Measurements from ENCODE around the gene EID2.

Gene EID2

GRCh38 chr19:39558624-39559117 is 18.7 kb upstream of the EID2 start:
- Histone ChIP-seq H3K18ac (ENCODE audit: low read length) (no peak overlapping the region), H2BK120ac (ENCODE audit: insufficient read depth, low read length, poor library complexity) (no peak overlapping the region), H4K91ac (ENCODE audit: low read depth, low read length) (no peak overlapping the region), H2AFZ (ENCODE audit: insufficient read depth, low read length, poor library complexity) (no peak overlapping the region), H2BK12ac (ENCODE audit: low read length) (no peak overlapping the region), H3K4me1 (ENCODE audit: control insufficient read depth in 1 of 2, insufficient read depth in 2 of 2, low read length in 2 of 2) (peaks cover 8 to 11% of the 10 kb centered on the region in 2 experiments), H3K79me1 (ENCODE audit: low read length) (peaks cover 1% of the 10 kb centered on the region), H4K12ac (ENCODE audit: low read depth, low read length) (no peak overlapping the region), H3K9me3 (ENCODE audit: insufficient read depth, low read depth, low read length) (no peaks in the 10 kb centered on the region), H3K27ac (ENCODE audit: low read depth, low read length) (no peak overlapping the region), H3K4me3 (ENCODE audit: low read depth, low read length) (no peak overlapping the region), H3K14ac (ENCODE audit: low read length) (no peak overlapping the region), H3K27me3 (ENCODE audit: insufficient read depth, low read length) (no peaks in the 10 kb centered on the region), H2BK5ac (ENCODE audit: low read depth, low read length, poor library complexity) (no peak overlapping the region), H2AK5ac (ENCODE audit: low read length) (no peak overlapping the region), H3K79me2 (ENCODE audit: control insufficient read depth, insufficient read depth, low read length, poor library complexity) (no peaks in the 10 kb centered on the region), H4K8ac (ENCODE audit: low read depth, low read length) (no peak overlapping the region), H3K36me3 (ENCODE audit: control insufficient read depth in 1 of 2, insufficient read depth in 2 of 2, low read length in 2 of 2) (no peaks in the 10 kb centered on the region), H3K23ac (ENCODE audit: low read length) (no peak overlapping the region), H3K4me2 (ENCODE audit: low read length) (no peak overlapping the region), H3K9ac (ENCODE audit: low read length) (no peak overlapping the region), H3K4ac (ENCODE audit: low read depth, low read length) (no peak overlapping the region)
- DNase-seq = no peak
- no CpG with 5 or more reads among the region's 6 CpGs for WGBS (ENCODE audit: extremely low coverage, insufficient coverage, insufficient read length)

GRCh38 chr19:39557811-39558623 is 18.1 kb upstream of the EID2 start:
- no peak overlapping the region for H2BK12ac ChIP-seq (ENCODE audit: low read length)
- H3K18ac ChIP-seq (ENCODE audit: low read length) = no peak overlapping the region
- no peak overlapping the region for H3K9ac ChIP-seq (ENCODE audit: low read length)
- H3K4me1 ChIP-seq (ENCODE audit: control insufficient read depth in 1 of 2, insufficient read depth in 2 of 2, low read length in 2 of 2) = peaks cover 1 to 7% of the 10 kb centered on the region in 2 experiments
- DNase-seq = peak in 1 of 2 donors; percentile 24
- H3K9me3 ChIP-seq (ENCODE audit: insufficient read depth, low read depth, low read length) = no peaks in the 10 kb centered on the region
- no peak overlapping the region for H4K8ac ChIP-seq (ENCODE audit: low read depth, low read length)
- no peak overlapping the region for H2AFZ ChIP-seq (ENCODE audit: insufficient read depth, low read length, poor library complexity)
- no peak overlapping the region for H4K12ac ChIP-seq (ENCODE audit: low read depth, low read length)
- no peak overlapping the region for H4K91ac ChIP-seq (ENCODE audit: low read depth, low read length)
- no peaks in the 10 kb centered on the region for H3K79me1 ChIP-seq (ENCODE audit: low read length)
- H3K4ac ChIP-seq (ENCODE audit: low read depth, low read length) = no peak overlapping the region
- H2BK120ac ChIP-seq (ENCODE audit: insufficient read depth, low read length, poor library complexity) = no peak overlapping the region
- no peak overlapping the region for H2AK5ac ChIP-seq (ENCODE audit: low read length)
- H3K14ac ChIP-seq (ENCODE audit: low read length) = no peak overlapping the region
- H3K4me3 ChIP-seq (ENCODE audit: low read depth, low read length) = no peak overlapping the region
- H3K27ac ChIP-seq (ENCODE audit: low read depth, low read length) = no peak overlapping the region
- H3K27me3 ChIP-seq (ENCODE audit: insufficient read depth, low read length) = no peaks in the 10 kb centered on the region
- H3K4me2 ChIP-seq (ENCODE audit: low read length) = no peak overlapping the region
- no peak overlapping the region for H3K23ac ChIP-seq (ENCODE audit: low read length)
- no peaks in the 10 kb centered on the region for H3K36me3 ChIP-seq (ENCODE audit: control insufficient read depth in 1 of 2, insufficient read depth in 2 of 2, low read length in 2 of 2)
- H2BK5ac ChIP-seq (ENCODE audit: low read depth, low read length, poor library complexity) = no peak overlapping the region
- WGBS (ENCODE audit: extremely low coverage, insufficient coverage, insufficient read length) = 100% methylated on average over 2 of the region's 5 CpGs
- H3K79me2 ChIP-seq (ENCODE audit: control insufficient read depth, insufficient read depth, low read length, poor library complexity) = no peaks in the 10 kb centered on the region

GRCh38 chr19:39555883-39556282 is 15.9 kb upstream of the EID2 start:
- H3K23ac ChIP-seq (ENCODE audit: low read length) = no peak overlapping the region
- no peak overlapping the region for H4K12ac ChIP-seq (ENCODE audit: low read depth, low read length)
- no peak overlapping the region for H3K14ac ChIP-seq (ENCODE audit: low read length)
- H3K9me3 ChIP-seq (ENCODE audit: insufficient read depth, low read depth, low read length) = no peaks in the 10 kb centered on the region
- no CpG with 5 or more reads among the region's 1 CpG for WGBS (ENCODE audit: extremely low coverage, insufficient coverage, insufficient read length)
- no peak overlapping the region for H2AK5ac ChIP-seq (ENCODE audit: low read length)
- no peaks in the 10 kb centered on the region for H3K79me1 ChIP-seq (ENCODE audit: low read length)
- DNase-seq = no peak
- no peak overlapping the region for H4K91ac ChIP-seq (ENCODE audit: low read depth, low read length)
- no peaks in the 10 kb centered on the region for H3K79me2 ChIP-seq (ENCODE audit: control insufficient read depth, insufficient read depth, low read length, poor library complexity)
- H2BK12ac ChIP-seq (ENCODE audit: low read length) = no peak overlapping the region
- no peak overlapping the region for H3K27ac ChIP-seq (ENCODE audit: low read depth, low read length)
- H3K4me1 ChIP-seq (ENCODE audit: control insufficient read depth in 1 of 2, insufficient read depth in 2 of 2, low read length in 2 of 2) = peaks cover 0 to 7% of the 10 kb centered on the region in 2 experiments
- H2AFZ ChIP-seq (ENCODE audit: insufficient read depth, low read length, poor library complexity) = no peak overlapping the region
- no peak overlapping the region for H3K4me2 ChIP-seq (ENCODE audit: low read length)
- H3K18ac ChIP-seq (ENCODE audit: low read length) = no peak overlapping the region
- no peak overlapping the region for H2BK120ac ChIP-seq (ENCODE audit: insufficient read depth, low read length, poor library complexity)
- no peak overlapping the region for H4K8ac ChIP-seq (ENCODE audit: low read depth, low read length)
- H3K9ac ChIP-seq (ENCODE audit: low read length) = no peak overlapping the region
- H2BK5ac ChIP-seq (ENCODE audit: low read depth, low read length, poor library complexity) = no peak overlapping the region
- no peaks in the 10 kb centered on the region for H3K36me3 ChIP-seq (ENCODE audit: control insufficient read depth in 1 of 2, insufficient read depth in 2 of 2, low read length in 2 of 2)
- H3K27me3 ChIP-seq (ENCODE audit: insufficient read depth, low read length) = no peaks in the 10 kb centered on the region
- peak overlapping the region; percentile 28 for H3K4me3 ChIP-seq (ENCODE audit: low read depth, low read length)
- H3K4ac ChIP-seq (ENCODE audit: low read depth, low read length) = no peak overlapping the region

GRCh38 chr19:39554701-39555311 is 14.8 kb upstream of the EID2 start:
- H4K8ac ChIP-seq (ENCODE audit: low read depth, low read length) = no peak overlapping the region
- H2BK120ac ChIP-seq (ENCODE audit: insufficient read depth, low read length, poor library complexity) = no peak overlapping the region
- no peaks in the 10 kb centered on the region for H3K79me2 ChIP-seq (ENCODE audit: control insufficient read depth, insufficient read depth, low read length, poor library complexity)
- no peak overlapping the region for H3K4me3 ChIP-seq (ENCODE audit: low read depth, low read length)
- H2BK5ac ChIP-seq (ENCODE audit: low read depth, low read length, poor library complexity) = no peak overlapping the region
- H3K23ac ChIP-seq (ENCODE audit: low read length) = no peak overlapping the region
- H3K4me1 ChIP-seq (ENCODE audit: control insufficient read depth in 1 of 2, insufficient read depth in 2 of 2, low read length in 2 of 2) = peaks cover 0 to 7% of the 10 kb centered on the region in 2 experiments
- no peak overlapping the region for H4K12ac ChIP-seq (ENCODE audit: low read depth, low read length)
- no peak for DNase-seq
- H2AFZ ChIP-seq (ENCODE audit: insufficient read depth, low read length, poor library complexity) = no peak overlapping the region
- H3K14ac ChIP-seq (ENCODE audit: low read length) = no peak overlapping the region
- H3K27ac ChIP-seq (ENCODE audit: low read depth, low read length) = no peak overlapping the region
- no peak overlapping the region for H2AK5ac ChIP-seq (ENCODE audit: low read length)
- H3K79me1 ChIP-seq (ENCODE audit: low read length) = no peaks in the 10 kb centered on the region
- no peak overlapping the region for H3K18ac ChIP-seq (ENCODE audit: low read length)
- no peaks in the 10 kb centered on the region for H3K27me3 ChIP-seq (ENCODE audit: insufficient read depth, low read length)
- H3K4me2 ChIP-seq (ENCODE audit: low read length) = no peak overlapping the region
- no CpG with 5 or more reads among the region's 4 CpGs for WGBS (ENCODE audit: extremely low coverage, insufficient coverage, insufficient read length)
- no peak overlapping the region for H2BK12ac ChIP-seq (ENCODE audit: low read length)
- no peaks in the 10 kb centered on the region for H3K9me3 ChIP-seq (ENCODE audit: insufficient read depth, low read depth, low read length)
- H4K91ac ChIP-seq (ENCODE audit: low read depth, low read length) = no peak overlapping the region
- no peak overlapping the region for H3K4ac ChIP-seq (ENCODE audit: low read depth, low read length)
- no peaks in the 10 kb centered on the region for H3K36me3 ChIP-seq (ENCODE audit: control insufficient read depth in 1 of 2, insufficient read depth in 2 of 2, low read length in 2 of 2)
- peak overlapping the region; percentile 31 for H3K9ac ChIP-seq (ENCODE audit: low read length)

Data from trophoblast cell (in vitro differentiated cells and primary cell).